GM18502 (cell line): ENCODE results near the gene NEBL.
"Not testable (repeated sequence)": the region's sequence is repeated elsewhere in the genome, so short reads cannot be mapped to it uniquely, and the experiment has no call there.

ENCODE experiments used
- ATAC-seq: cut with Tn5 transposase; IDR thresholded peaks from one replicate; pipeline ENCODE4 v1.9.1; 2021; ENCODE audit warnings: mild to moderate bottlenecking; ENCODE audit not compliant: unreplicated experiment, poor library complexity

NEBL gene, protein sequence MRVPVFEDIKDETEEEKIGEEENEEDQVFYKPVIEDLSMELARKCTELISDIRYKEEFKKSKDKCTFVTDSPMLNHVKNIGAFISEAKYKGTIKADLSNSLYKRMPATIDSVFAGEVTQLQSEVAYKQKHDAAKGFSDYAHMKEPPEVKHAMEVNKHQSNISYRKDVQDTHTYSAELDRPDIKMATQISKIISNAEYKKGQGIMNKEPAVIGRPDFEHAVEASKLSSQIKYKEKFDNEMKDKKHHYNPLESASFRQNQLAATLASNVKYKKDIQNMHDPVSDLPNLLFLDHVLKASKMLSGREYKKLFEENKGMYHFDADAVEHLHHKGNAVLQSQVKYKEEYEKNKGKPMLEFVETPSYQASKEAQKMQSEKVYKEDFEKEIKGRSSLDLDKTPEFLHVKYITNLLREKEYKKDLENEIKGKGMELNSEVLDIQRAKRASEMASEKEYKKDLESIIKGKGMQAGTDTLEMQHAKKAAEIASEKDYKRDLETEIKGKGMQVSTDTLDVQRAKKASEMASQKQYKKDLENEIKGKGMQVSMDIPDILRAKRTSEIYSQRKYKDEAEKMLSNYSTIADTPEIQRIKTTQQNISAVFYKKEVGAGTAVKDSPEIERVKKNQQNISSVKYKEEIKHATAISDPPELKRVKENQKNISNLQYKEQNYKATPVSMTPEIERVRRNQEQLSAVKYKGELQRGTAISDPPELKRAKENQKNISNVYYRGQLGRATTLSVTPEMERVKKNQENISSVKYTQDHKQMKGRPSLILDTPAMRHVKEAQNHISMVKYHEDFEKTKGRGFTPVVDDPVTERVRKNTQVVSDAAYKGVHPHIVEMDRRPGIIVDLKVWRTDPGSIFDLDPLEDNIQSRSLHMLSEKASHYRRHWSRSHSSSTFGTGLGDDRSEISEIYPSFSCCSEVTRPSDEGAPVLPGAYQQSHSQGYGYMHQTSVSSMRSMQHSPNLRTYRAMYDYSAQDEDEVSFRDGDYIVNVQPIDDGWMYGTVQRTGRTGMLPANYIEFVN

DNA sequence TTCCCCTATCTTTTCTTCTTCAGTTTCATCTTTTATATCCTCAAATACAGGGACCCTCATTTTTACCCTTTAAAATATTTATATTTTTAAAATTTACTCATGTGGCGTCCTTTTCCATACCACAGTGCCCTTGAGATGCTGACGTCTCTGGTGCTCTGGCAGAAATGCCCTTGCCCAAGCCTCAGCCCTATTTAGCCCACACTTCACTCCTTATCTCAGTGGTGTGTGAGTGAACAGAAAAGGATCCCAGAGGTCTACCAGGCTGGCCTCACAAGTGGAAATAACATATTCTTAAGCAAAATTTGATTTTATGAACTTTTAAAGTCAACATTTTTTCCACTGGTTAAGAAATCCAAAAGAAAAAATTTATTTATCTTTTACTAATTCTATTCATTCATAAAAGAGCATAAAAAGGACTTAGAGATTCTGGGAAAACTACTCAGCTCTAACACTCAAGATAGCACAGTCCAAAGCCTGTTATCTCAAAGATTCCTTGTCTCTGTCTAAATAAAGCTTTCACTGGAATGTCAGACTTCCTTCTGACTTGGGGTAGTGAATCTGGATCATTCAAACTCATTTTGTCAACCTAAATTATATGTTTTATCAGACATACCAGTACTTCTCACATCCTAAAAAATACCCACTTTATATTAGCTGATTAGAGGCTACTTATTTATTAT lies at the start of gene NEBL:
Gene NEBL, minus strand, starts transcription at position 166 of the 680 bp plus-strand sequence. Its CDS starts 106 bp downstream, at position 60.
- no peak for ATAC-seq

DNA sequence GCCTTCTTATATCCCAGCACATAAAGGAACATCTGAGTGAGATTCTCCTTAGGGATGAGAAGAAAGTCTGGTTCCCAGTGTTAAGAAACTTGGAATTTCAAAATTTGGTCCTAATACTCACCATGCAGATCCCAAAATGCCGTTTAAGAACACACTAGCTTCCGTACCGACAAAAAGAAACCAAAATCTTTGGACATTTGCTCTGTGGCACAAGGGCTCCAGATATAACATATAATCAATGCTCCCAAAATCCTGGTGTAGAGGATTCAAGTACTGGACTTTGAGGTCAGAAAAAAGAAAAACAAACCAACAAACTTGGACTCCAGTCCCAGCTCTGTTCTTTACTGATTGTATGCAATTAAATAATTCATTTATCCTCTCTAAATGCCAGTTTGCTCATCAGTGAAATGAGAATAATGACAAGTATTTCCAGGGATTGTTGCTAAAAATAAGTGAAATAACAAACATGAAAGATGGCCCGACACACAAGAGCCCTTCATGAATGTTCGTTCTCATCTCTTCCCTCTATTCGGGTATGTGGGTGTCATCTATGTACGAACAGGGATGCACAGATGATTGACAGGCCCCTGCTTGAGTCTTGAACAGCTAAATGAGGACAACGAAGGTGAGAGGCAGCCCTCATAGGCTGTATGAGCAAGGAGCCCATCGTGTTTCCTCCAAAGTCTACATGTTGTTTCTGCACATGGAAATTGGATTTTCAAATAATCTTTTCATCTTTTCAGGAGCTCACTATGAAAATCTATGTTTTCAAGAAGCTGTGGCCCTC lies 48.6 kb upstream of the NEBL start:
- no peak for ATAC-seq

DNA sequence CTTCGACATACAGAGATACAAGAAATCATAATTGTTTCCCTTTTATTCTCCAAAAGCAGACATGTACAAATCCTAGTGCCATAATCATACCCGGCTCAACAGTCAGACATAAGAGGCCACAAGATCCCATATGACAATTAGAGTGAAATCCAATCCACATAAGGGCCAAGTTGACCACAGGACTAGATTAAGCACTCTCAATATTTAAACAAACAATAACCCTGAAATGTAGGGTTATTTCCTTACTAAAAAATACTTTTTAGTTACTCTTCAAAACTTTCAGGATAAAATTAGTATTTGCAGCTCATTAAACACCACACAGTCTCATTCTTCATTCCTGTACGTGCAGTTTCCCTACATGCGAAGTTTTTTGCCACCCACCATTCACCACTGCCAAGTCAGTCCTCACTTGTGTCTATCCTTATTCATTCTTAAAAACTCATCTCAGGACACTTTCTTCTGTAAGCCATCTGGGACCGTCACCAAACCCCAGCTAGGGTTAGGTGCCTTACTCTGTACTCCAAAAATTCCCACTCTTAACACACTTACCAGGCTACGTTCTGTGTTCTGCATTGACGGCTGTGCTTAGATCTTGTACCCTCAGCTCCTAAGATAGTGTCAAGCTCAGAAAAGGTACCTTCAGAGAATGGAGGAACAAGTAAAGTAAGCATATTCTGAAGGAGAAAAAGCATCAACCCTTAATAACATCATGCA lies 47.8 kb upstream of the NEBL start:
- ATAC-seq, result no peak

DNA sequence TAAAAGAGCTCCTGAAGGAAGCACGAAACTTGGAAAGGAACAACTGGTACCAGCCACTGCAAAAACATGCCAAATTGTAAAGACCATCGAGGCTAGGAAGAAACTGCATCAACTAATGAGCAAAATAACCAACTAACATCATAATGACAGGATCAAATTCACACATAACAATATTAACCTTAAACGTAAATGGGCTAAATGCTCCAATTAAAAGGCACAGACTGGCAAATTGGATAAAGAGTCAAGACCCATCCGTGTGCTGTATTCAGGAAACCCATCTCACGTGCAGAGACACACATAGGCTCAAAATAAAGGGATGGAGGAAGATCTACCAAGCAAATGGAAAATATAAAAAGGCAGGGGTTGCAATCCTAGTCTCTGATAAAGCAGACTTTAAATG lies 42.3 kb upstream of the NEBL start:
- ATAC-seq, result not testable (repeated sequence)

DNA sequence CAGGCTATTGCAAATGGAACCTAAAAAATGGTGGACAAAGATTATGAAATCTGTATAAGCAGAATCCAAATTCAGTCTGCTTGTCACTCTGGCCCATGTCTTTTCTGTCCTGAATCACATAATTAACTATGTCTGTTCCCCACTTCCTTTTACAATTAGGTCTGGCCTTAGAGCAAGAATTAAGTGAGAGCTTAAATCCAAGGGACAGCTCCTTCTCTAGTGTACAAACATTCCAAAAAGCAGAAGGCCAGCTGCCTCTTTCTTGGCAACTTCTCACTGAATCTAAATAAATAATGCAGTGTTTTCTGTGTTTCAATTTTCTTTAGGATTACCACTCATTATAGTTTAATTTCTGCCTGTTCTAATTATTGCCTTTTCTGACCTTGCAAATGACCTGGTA lies 39.3 kb upstream of the NEBL start:
- no peak for ATAC-seq

DNA sequence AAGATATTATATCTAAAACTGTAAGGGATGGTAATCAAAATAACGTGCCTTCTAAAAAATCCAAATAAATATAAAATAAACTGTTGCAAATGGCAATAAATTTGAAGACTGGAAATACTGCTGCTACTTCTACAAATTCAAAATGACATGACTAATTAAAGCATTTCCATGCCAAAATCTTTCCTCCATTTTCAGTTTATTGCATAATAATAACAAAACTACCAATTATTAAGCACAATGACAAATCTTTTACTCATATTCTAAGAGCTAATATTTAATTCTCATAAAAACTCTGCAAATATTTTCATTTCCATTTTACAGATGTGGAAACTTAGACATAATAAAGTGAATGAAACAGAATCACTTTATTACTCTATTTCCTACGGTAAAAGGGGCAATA lies 38.8 kb upstream of the NEBL start:
- ATAC-seq, result no peak

DNA sequence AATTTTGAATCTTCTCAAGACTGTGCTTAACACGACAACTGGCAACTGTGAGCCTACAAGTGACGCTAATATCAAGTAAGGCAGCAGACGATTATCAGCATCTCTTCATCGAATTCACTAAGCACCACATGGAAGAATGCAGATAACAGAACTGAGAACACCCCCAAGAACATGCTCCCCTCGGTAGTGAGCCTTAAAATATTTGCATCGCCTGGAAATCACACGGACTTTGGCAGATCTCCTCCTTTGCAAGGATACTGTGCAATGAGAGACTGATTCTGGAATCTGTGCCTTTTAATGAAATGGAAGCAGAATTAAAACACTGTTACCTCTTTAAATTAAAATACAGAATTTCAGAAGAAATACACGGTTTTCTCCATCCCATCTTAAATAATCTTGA lies 38.2 kb upstream of the NEBL start:
- ATAC-seq, result no peak

DNA sequence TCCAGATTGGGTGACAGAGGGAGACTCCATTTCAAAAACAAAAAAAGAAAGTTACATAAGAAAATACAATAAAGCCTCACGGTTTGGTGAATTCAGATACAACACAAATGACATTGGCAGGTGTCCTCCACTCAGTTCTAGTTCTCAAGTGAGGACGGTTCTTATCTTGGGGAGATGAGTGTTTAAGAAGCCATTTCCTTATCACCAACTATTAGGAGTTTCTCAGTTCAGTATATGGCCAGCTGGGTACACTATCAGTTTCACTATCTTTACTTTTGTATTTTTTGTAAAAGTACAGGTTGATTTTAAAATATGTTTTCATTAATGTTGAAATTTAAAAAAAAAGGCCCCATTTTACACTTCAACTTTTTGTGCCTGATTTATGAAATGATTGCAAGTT lies 36.6 kb upstream of the NEBL start:
- no peak for ATAC-seq

DNA sequence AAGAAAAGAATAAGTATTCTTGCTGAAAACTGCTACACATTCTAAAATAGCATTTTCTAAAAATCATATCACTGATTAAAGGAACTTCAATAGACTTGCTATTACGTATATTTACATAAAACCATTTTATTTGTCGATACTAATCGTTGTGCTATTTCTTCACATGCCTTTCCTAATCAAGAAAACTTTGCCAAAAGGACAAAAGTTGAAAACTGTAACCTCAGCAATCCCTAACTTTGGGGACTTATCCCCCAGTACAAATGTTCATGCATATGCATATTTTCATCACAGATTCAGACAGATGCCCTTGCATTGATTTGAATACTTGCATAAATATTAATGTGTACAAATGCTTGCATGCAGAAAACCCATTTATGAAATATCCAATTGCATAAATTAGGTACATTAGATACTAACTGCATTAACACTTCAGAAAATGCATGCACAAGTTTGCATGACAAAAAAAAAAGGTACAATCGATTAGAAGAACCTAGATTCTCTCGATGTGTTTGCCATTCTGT lies 35.6 kb upstream of the NEBL start:
- no peak for ATAC-seq

DNA sequence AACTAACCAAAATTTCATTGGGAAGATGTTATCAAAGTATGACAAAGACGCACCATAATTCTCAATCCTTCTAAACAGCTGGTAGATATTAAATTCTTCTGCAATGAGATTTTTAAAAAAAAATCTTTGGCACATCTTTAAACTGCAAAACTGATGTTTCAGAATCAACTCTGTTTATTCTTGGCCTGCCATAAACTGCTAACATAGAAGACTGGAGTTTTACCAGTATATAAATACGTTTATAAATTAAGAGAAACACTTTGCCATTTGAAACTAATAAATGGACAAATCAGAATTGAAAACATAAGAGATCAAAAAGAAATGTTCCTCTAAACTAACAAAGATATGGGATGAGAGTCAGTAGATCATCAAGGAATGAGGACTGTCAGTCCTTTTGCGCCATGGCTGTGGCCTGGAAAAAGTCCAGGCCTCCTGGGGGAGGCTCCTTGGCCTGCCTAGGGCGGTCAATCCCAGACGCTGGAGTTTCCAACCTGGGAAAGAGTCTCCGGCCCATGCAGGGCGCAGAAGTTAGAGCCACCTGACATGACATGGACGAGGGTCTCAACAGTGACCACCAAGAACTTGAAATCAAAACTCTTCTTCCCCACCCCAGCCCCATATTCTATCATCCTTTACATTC lies 34.2 kb upstream of the NEBL start:
- ATAC-seq, result no peak

DNA sequence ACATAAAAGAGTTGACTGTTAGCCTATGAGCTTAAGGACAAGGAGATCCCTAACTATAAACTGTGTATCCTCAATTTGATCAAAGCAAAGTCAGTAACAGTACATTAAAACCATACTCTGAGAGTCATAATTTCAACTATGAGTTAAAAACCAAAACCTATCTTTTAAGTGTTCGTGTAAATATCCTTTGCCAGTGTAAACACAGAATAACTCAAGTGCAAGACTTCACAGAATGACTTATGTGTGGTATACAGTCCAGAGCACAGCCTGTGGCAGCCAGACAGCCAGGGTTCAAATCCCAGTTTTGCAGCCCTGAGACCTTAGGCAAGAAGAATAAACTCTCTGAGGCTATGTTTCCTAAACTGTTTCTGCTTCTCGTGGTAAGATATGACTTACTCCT lies 30.3 kb upstream of the NEBL start:
- ATAC-seq, result no peak

DNA sequence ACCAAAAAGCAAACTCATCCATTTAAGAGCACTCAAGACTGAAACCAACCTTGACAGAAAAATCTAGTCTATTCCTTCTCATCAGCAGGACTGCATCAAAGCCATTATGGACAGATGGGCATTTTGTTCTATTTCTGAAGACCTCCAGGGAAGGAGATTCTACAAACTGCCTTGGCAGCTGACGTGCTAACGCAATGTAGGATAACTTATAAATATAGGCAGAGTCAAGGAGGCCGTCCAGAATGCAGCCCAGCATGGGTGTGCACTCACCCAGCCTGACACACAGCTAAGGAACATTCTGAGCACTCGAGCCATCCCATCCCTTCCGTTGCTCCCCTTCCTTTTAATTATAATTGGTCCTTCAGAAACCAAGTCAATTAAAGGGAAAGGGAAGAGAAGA lies 25.3 kb upstream of the NEBL start:
- ATAC-seq, result no peak

DNA sequence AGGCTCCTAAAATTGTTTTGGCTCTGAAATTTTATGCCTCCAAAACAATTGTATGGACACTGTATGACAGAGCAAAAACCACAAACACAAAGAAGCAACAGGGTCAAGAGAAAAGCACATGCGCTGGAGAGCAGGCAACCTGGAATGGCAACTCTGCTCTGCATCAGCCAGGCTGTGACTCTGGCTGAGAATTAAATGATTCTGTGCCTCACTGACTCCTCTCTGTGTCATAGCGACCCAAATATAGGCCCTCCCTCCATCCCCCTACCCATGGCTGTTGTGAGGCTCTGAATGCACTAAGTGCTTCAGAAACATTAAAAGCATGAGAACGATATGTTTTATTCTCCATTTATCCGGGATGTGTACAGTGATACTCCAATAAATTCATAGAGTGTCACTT lies 24.9 kb upstream of the NEBL start:
- ATAC-seq, result no peak

DNA sequence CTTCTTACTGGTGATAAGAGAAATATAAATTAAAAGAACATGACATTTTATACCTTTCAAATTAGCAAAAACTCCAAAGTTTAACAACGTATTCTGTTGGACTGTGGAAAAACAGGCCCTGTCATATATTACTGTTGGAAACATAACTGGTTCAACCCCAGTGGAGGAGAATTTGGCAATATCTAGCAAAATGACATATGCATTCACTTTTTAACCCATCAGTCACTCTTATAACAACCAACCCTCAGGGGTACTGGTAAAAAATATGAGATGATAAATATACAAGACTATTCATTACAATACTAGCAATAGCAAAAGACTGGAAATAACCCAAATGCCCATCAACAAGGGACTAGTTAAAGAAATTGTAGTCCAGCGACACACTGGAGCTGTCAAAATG lies 22.9 kb upstream of the NEBL start:
- no peak for ATAC-seq

DNA sequence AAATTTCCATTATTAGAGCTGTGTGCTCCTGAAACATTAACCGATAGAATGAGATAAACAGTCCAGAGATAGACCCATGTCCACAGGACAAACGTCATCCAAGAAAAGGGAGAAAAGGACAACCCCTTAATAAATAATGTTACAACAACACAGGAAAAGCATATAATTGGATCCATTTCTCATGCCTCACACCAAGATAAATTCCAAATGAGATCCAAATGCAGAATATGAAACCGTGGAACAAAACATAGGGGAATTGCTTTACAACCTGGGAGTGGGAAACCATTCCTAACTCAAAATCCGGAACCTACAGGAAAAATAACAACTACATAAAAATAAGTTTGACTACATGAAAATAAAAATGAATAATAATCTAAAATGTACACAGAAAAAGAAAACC lies 22.4 kb upstream of the NEBL start:
- no peak for ATAC-seq

DNA sequence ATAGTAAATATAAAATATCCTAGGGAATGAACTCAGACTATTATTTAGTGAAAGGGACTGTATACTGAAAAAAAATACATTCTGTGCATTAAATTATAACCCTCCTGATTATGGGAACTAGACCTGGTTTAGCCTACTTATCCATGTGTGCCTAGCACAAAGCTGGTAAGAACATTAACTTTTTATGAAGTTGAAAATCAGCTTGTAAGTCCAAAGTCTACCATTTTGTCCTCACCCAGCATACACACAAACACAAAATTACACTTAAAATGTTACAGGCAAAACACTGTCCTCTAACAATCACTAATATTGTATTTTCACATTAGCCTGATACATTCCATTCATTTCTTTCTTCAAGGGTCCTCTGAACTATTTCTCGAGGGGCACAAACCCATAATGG lies 19.9 kb upstream of the NEBL start:
- ATAC-seq, result no peak

DNA sequence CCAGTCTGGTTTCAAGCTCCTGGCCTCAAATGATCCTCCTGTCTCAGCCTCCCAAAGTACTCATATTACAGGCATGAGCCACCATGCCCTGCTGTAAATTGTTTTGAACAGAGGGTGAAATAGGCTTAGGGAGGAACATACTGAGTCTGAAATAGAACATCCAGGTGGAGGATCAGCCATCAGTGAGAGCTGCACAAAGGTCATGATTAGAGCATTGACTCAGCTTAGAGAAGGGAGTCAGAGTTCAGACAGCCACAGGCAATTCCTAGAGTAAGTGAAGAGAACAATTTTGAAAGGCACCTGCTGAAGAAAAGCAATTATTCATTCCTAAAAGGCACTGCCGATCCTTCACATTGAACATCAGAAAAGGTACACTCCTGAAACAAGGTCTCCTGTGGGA lies 15.9 kb upstream of the NEBL start:
- no peak for ATAC-seq

DNA sequence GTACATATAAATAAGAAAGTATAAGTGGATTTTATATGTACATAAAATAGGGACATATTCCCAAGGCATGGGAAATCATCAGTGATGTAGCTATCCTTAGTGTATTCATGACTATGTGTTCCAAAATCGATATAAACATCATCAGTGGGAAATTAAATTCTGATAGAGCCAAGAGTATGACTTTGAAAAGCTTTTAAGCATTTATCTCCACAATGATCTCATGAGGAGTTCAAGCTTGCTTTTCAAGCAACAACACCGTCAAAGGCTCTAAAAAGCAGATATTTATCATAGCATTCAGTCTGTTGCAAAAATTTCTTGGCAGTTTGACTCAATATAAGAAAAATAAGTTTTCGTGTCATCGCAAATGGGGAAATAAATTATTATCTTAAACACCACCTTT lies 14.5 kb upstream of the NEBL start:
- no peak for ATAC-seq

DNA sequence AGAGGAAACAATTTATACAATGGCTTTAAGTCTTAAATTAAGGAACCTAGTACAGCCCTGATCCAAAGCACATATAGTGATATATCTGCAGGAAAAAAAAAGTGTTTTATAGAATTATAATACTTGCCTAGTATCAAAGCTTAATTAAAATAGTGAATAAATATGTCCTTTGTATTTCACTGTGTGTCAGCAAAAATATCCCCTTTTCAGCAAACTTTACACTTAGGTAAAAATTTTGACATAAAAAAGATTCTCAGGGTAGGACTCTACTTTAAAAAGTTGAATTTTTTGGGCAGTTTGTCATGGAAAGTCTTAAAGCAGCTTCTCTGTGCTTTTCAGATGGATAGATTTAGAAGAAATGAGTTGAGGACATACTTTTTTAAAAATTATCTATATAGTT lies 12.7 kb upstream of the NEBL start:
- ATAC-seq, result no peak
